Anterior cingulate cortex (tissue), 58 donors: ENCODE data around the gene LPAR2.
"Not testable (repeated sequence)": the region's sequence is repeated elsewhere in the genome, so short reads cannot be mapped to it uniquely, and the experiment has no call there.

Experiments used
- DNase-seq, 58 donors: peaks; one replicate each; lab custom pipeline; 2025; lab: John Stamatoyannopoulos, UW

Gene LPAR2

DNA sequence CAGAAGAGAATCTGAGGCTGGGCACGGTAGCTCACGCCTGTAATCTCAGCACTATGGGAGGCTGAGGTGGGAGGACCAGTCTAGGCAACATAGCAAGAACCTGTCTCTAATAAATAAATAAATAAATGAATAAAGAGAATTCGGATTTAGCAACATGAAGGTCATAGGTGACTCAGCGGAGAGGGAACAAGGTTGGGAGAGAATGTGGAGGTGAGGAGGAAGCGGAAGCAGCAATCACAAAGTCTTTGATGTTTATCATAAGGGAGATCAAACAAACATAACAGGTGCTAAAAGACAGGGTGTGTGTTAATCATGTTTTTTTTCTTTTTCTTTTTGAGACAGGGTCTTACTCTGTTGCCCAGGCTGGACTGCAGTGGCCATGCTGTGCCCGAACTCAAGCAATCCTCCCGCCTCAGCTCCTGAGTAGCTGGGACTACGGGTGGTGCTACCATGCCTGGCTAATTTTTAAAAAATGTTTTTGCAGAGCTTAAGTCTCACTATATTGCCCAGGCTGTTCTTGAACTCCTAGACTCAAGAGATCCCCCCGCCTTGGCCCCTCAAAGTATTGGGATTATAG is 25.8 kb downstream of the LPAR2 start:
- no peak for DNase-seq

DNA sequence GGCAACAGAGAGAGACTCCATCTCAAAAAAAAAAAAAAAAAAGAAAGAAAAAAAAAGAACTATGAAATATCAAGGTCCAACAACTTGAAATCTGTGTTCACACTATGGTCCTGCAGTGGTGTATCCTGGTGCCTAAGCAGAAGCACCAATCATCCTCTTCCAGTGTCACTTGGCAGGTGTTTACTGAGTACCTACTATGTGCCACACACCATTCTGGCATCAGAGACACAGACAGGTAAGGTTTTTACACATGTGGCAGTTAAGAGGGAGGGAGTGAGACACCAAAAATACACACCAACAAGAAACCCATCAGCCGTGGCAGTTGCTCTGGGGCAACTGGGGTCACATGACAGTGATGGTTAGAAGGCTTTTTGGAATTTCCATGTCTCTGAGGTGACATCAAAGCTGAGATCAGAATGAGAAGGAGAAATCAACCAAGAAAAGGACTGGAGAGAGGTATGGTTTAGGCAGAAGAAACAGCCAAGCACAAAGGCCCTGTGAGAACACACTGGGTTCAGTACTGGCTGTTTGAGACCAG is 27.2 kb downstream of the LPAR2 start:
- no peak for DNase-seq

DNA sequence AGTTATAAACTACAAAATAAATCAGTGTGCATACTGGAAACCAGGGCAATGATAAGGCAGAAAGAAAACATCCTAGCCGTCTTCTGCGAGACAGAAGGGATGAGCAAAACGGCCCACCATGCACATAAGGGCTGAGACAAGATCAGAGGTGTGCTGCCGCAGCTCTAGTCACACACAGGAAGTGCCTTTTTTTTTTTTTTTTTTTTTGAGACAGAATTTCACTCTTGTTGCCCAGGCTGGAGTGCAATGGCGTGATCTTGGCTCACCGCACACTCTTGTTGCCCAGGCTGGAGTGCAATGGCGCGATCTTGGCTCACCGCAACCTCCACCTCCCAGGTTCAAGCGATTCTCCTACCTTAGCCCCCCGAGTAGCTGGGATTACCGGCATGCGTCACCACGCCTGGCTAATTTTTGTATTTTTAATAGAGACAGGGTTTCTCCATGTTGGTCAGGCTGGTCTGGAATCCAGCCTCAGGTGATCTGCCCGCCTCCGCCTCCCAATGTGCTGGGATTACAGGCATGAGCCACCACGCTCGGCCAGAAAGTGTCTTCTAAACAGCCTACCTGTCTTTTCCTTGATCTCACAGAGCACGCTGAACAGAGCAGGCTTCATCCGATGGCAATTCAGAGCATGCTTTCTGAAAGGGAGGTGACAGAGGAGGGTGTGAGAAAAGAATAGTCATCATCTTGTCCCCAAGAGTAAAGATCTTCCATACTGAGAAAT is 29.1 kb downstream of the LPAR2 start:
- DNase-seq = not testable (repeated sequence)

DNA sequence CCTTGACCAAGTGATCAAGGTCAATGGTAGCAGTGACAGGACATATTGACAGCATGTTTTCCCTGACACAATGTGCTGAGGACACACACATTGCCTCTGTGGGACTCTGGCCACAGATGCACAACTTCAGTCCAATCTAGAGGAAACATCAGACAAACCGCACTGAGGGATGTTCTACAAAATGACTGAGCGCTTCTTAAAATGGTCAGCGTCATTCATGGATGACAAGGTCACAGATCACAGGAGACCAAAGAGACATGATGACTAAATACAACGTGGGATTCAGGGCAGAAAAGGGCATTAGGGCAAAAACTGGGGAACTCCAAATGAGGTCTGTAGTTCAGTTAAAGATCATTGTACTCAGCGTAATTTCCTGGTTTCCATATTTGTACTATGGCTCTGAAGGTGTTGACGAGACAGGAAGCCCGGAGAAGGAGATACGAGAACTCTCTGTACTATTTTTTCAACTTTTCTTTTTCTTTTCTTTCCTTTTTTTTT is 30.2 kb downstream of the LPAR2 start:
- no peak for DNase-seq

DNA sequence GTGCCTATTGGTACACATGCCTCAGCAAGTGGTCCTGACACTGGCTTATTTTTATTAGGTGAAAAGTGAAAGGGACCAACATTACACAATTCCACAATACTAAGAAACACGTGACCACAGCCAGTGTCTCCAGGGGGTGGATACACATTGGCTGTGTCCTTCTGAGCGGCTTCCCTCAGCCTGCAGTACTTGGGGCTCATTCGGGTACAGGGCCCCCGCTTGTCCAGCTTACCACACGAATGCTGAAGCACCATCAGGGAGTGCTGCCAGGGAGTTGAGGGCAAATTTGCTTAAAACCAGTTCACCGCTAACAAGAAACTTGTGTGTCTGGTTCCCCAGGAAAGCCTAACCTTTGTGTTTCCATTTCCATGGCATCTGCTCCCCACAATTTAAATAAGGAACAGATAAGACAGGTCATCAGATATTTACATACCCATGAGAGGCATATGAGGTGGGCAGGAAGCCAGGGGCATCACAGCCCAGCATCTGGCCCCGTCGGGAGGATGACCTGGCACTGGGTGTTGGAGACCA is 32.8 kb downstream of the LPAR2 start:
- DNase-seq = peak in 1 of 58 donors; percentile 10

DNA sequence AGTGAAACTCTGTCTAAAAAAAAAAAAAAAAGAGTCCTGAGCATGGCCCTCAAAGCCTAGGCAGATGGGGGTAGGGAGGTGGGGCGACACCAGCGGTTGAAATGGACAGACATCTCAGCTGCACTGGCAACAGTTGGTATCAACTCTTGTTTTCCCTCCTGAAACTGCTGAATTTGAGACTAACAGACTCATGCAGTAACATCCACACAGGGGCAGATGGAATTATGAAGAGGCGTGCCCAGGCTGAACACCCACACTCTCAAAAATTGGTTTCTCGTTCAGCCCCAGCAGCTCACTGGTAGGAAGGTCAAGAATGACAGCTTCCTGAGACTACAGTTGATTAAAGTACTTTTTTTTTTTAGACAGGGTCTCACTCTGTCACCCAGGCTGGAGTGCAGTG is 33.6 kb downstream of the LPAR2 start:
- DNase-seq = no peak

DNA sequence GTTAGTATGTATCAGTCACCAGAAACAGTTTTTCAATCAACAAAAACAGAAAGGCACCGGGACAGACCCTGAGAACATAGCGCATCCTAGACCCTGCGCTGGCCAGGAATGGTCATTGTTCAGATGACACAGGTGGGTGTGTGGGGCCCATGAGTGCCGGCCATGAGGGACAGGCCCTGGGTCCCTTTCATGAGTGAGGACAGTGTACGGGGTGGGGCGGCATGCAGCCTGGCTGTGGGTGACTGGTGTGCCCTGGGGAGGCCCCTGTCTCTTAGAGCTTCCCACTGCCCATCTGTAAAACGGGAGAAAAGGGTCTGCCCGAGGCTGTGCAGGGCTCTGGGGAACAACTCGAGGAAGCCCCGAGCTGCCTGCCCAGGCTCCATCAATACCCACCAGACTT is 35.3 kb downstream of the LPAR2 start:
- no peak for DNase-seq

DNA sequence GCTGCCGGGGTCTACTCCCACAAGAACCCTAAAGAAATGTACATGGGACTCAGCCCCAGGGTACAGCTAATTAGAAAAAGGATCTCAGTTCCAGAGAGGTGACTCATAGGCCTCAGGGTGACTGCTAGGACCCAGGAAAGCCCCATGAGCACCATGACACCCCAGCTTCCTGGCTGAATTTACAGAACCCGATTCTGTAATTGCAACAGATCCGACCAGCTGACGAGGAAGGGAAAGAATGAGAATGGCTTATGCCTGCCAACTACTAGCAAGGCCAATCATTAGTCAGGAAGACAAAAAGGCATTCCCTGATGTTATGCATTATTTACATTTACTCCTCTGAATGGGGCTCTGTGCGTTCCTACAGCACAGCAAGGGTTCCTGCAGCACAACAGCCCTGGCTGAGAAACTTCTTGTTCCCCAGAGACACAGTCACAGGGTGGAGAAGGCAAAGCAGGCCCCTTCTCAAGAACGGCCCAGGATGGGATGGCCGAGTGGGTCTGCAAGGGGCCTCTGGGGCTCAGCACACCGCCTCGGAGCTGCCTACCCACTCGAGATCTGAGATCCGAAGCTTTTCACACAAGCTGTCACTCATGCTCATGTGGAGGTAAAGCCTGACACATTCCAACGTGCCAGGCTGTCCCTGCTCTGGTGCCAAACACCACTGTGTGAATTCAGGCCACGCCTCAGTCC is 36.7 kb downstream of the LPAR2 start:
- DNase-seq = peak in 2 of 58 donors; percentile 1 to 5

DNA sequence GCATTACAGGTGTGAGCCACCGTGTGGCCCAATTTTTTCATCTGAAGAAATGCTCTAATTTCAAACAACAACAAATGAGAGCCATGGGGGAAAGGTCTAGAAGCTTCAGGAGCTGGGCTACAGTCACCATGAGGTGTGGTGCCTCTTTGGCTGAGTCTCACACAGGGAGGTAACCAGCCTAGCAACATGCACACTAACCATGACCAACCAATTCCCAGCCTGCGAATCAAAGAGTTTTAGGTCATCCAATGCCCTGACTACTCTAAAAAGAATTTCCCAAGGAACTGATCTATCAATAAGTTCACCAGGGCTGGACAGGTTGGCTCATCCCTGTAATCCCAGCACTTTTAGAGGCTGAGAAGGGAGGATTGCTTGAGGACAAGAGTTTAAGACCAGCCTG is 39.5 kb downstream of the LPAR2 start:
- no peak for DNase-seq

DNA sequence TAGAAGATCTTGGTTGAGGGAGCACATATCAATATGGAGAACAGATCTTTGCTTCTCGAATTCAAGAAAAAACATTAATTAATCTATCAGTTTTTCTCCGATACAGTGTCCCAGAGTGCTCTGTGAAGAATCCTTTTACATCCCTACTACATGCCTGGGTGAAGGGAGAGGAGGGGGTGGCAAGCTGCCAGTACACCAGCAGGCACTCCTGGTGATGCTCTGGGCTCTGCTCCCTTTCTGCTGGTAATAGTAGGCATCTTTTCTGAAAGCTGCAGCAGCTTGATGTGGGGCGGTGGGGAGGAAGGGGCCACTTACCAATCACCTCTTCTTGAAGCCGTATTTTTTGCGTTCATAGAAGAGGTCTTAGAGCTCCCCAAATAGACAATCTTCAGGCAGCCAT is 40.2 kb downstream of the LPAR2 start:
- DNase-seq = peak in 8 of 58 donors; percentile 2 to 36 (median 9)

DNA sequence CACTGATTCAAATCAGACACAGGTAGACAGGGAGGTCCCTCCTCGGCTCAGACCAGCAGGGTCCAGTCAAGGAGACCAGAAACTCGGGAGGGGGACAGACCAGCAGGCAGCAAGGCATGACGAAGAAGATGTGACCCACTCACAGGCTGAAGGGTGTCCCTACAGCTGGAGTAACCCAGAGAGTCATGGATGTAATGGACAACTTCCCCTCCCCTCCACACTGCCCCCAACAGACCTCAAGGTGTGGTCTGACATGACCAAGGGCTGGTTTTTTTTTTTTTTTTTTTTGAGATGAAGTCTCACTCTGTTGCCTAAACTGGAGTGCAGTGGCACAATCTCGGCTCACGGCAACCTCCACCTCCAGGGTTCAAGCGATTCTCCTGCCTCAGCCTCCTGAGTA is 43.7 kb downstream of the LPAR2 start:
- DNase-seq = no peak

DNA sequence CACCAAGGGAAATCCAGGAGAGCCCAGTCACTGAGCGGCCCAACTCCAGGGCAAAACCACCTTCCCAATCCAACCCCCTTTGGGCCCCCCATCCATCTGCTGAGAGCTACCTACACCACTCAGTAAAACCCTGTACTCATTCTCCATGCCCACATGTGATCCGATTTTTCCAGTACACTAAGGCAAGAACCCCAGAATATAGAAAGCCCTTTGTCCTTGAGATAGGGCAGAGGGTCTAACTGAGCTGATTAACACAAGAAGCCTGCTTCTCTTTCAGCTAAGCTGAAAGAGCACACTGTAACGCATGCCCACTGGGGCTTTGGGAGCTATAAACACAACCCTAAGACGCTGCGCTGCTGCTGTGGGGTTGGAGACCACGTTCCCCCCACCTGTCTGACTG is 45.5 kb downstream of the LPAR2 start:
- DNase-seq = no peak

DNA sequence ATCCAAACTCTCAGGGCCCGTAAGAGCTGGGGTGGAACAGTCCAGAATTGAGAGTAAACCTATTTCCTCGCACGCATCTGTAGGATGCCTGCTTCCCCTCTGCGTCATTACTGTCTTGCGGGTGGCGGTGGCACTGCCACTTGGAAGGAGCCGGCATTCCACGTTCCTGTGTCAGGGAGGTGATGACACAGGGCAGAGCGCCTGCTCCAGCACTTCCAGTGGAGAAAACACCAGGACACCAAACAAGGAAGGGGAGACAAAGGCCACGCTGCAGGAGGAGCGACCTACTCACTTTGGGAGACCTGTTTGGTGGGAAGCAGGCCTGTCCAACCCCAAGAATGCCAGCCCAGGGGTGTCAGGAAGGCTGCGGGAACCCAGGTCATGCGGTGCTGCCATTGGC is 46.6 kb downstream of the LPAR2 start:
- no peak for DNase-seq

DNA sequence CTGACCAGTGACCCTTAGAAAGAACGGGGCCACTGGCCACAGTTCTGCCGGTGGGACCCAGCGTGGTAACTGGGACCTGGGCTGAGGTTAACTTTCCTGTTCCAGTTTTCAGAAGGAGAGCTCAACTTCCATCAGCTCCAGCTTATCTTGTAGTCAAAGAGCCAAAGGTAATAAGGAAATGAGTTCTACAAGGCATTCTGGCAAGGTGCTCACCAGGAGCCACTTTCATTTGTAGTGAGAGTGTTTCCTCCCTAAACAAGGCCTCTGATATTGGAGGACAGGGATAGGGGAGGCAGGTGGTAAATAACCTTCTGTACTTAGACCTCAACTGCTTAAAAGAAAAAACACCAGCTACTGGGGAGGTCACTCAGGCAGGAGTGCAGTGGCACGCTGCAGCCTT is 47.6 kb downstream of the LPAR2 start:
- DNase-seq = no peak

DNA sequence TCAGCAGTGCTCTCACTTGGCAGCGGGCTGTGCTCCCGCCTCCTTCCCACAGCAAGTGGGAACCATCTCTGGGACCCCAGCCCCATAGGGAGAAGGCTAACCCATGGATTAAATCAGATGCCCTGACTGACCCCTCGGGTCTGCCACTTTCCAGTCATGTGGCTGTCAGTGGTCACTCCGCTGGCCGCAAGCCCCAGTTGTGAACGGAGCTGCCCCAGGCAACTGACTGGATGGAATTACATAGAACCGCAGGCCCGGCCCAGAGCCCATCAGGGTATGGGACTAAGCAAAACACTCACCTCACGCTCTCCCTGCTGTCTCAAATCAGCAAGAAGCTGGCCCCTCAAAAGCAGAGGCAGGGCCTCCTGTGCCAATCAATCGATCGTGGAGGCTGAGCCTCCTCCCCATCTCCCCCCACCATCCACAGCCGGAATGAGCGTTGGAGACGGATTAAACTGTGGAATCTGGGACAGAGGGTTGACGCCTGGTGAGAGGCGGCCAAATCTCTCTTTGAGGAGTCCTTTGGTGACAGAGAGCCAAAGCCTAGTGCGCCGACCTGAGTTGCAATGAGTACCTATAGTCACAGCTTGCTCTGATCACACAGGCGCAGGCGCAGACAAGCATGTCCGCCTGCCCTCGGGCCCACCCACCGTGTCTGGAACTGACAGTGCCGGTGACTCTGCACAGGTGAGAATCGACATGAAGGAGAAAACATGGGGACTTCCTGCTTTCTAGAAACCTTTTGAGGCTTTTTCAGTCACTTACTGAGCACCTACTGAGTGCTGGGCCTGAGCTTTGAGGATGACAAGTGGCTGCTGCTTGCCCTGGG is 48.3 kb downstream of the LPAR2 start:
- DNase-seq = no peak

DNA sequence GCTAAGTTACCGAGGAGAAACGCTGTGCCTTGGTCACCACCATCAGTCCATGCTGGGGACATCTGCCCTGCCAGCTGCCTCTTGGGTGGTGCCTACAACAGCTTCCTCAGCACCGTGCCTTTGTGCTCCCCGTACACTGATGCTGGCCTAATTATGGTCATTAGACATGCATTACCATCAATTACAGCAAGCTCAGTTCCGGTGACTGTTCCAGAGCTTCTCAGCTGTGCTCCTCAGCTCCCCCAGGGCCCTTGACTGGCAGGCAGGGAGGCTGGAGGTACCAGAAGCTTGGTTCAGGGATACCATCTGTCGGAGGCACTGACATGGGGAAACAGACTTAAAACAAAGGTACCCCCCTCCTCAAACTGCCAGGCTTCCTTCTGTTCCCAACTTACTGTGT is 49.8 kb downstream of the LPAR2 start:
- peak in 3 of 58 donors; percentile 2 to 7 (median 7) for DNase-seq

DNA sequence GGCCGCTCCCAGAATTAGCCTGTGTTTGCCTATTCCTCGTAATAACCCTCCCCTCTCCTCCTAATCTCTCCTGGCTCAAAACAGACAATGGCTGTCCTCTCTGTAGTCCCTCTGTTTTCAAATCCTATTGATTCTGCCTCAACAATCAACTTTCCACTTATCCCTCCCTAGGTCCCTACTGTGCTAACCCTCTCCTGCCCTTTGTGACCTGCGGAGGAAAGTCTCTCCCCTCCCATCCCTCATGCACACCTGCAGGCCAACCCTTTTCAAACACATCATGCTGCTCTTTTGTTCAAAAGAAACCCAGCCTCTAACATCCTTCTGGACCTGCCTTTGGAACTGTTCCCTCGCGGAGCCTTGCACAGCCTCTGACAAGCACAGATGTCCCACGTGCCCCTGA is 52.6 kb downstream of the LPAR2 start:
- DNase-seq = no peak
